GM21360 (cell line): ENCODE results near the gene CNKSR2.
"Not testable (repeated sequence)": the region's sequence is repeated elsewhere in the genome, so short reads cannot be mapped to it uniquely, and the experiment has no call there.

Experiments
- ATAC-seq: cut with Tn5 transposase; IDR thresholded peaks from one replicate; pipeline ENCODE4 v1.9.1; 2021; ENCODE audit warnings: mild to moderate bottlenecking, moderate library complexity; ENCODE audit not compliant: unreplicated experiment

CNKSR2 gene

GRCh38 chrX:21438792-21439191 is 64.6 kb downstream of the CNKSR2 start:
- peak; percentile 98 for ATAC-seq

GRCh38 chrX:21440911-21441310 is 66.7 kb downstream of the CNKSR2 start:
- ATAC-seq, result no peak

- ATAC-seq, result no peak
Observed at GRCh38 chrX:21457718-21458117, 83.5 kb downstream of the CNKSR2 start.

GRCh38 chrX:21469071-21469470 is 94.9 kb downstream of the CNKSR2 start:
- no peak for ATAC-seq

- no peak for ATAC-seq
Observed at GRCh38 chrX:21476909-21477308, 102.7 kb downstream of the CNKSR2 start.

GRCh38 chrX:21479695-21480270 is 105.6 kb downstream of the CNKSR2 start:
- peak; percentile 90 for ATAC-seq

GRCh38 chrX:21481761-21482160 is 107.5 kb downstream of the CNKSR2 start:
- ATAC-seq, result no peak

- not testable (repeated sequence) for ATAC-seq
Observed at GRCh38 chrX:21484051-21484450, 109.8 kb downstream of the CNKSR2 start.

- no peak for ATAC-seq
Observed at GRCh38 chrX:21487832-21488231, 113.6 kb downstream of the CNKSR2 start.

- ATAC-seq, result no peak
Observed at GRCh38 chrX:21490341-21490740, 116.1 kb downstream of the CNKSR2 start.

GRCh38 chrX:21493226-21493830 is 119.1 kb downstream of the CNKSR2 start:
- no peak for ATAC-seq

- no peak for ATAC-seq
Observed at GRCh38 chrX:21503593-21503992, 129.4 kb downstream of the CNKSR2 start.

GRCh38 chrX:21509912-21510311 is 135.7 kb downstream of the CNKSR2 start:
- no peak for ATAC-seq

GRCh38 chrX:21524008-21524407 is 149.8 kb downstream of the CNKSR2 start:
- no peak for ATAC-seq

GRCh38 chrX:21528076-21528475 is 153.9 kb downstream of the CNKSR2 start:
- ATAC-seq, result no peak

- no peak for ATAC-seq
Observed at GRCh38 chrX:21529771-21530170, 155.6 kb downstream of the CNKSR2 start.

- not testable (repeated sequence) for ATAC-seq
Observed at GRCh38 chrX:21544642-21545041, 170.4 kb downstream of the CNKSR2 start.

GRCh38 chrX:21559417-21559816 is 185.2 kb downstream of the CNKSR2 start:
- no peak for ATAC-seq

GRCh38 chrX:21565025-21565424 is 190.8 kb downstream of the CNKSR2 start:
- no peak for ATAC-seq

GRCh38 chrX:21574793-21575192 is 200.6 kb downstream of the CNKSR2 start:
- no peak for ATAC-seq

- no peak for ATAC-seq
Observed at GRCh38 chrX:21581479-21581878, 207.3 kb downstream of the CNKSR2 start.

- no peak for ATAC-seq
Observed at GRCh38 chrX:21586001-21586400, 211.8 kb downstream of the CNKSR2 start.
